MM.1S (cell line): ENCODE results near the gene CTSE.

Experiments
- DNase-seq: peaks from one replicate; pipeline ENCODE4 v3.0.0-alpha.2; 2015
- H2AFZ ChIP-seq: fragments of 300-600 bp; sonication (generic); 2 replicates; pipeline ENCODE4 v1.6.0; 2016; ENCODE audit warnings: antibody characterized with exemption, low read length
- H3F3A ChIP-seq: fragments of 300-600 bp; sonication (generic); 2 replicates; pipeline ENCODE4 v1.6.1; 2016; ENCODE audit warnings: mild to moderate bottlenecking, antibody characterized with exemption, low read length, moderate library complexity, mixed read lengths; ENCODE audit not compliant: insufficient read depth
- H3K27ac ChIP-seq: fragments of 300-600 bp; sonication (generic); 2 replicates; pipeline ENCODE4 v1.5.1; 2016; ENCODE audit warnings: mild to moderate bottlenecking, low read length
- H3K27me3 ChIP-seq: fragments of 300-600 bp; sonication (generic); replicated peaks from 2 replicates; pipeline ENCODE4 v1.6.0; 2016; ENCODE audit warnings: low read length; ENCODE audit not compliant: insufficient read depth
- H3K36me3 ChIP-seq: fragments of 300-600 bp; sonication (generic); replicated peaks from 2 replicates; pipeline ENCODE4 v1.6.1; 2016; ENCODE audit warnings: mild to moderate bottlenecking, low read length, mixed read lengths; ENCODE audit not compliant: insufficient read depth
- H3K4me1 ChIP-seq: fragments of 300-600 bp; sonication (generic); 2 replicates; pipeline ENCODE4 v1.6.1; 2016; ENCODE audit warnings: low read length, mixed read lengths
- H3K4me2 ChIP-seq: fragments of 300-600 bp; sonication (generic); 2 replicates; pipeline ENCODE4 v1.6.0; 2016; ENCODE audit warnings: low read depth, low read length
- H3K4me3 ChIP-seq: fragments of 300-600 bp; sonication (generic); 2 replicates; pipeline ENCODE4 v1.5.1; 2016; ENCODE audit warnings: low read length, mixed read lengths
- H3K79me2 ChIP-seq: fragments of 300-600 bp; sonication (generic); 2 replicates; pipeline ENCODE4 v1.6.1; 2016; ENCODE audit warnings: mixed run types, low read length, mixed read lengths
- H3K9ac ChIP-seq: fragments of 300-600 bp; sonication (generic); 2 replicates; pipeline ENCODE4 v1.6.1; 2016; ENCODE audit warnings: low read length, mixed read lengths
- H3K9me2 ChIP-seq: fragments of 300-600 bp; sonication (generic); replicated peaks from 2 replicates; pipeline ENCODE4 v1.6.1; 2016; ENCODE audit warnings: mild to moderate bottlenecking, low read length, mixed read lengths; ENCODE audit not compliant: insufficient read depth
- H3K9me3 ChIP-seq: fragments of 300-600 bp; sonication (generic); replicated peaks from 2 replicates; pipeline ENCODE4 v1.6.1; 2016; ENCODE audit warnings: mild to moderate bottlenecking, low read length, mixed read lengths; ENCODE audit not compliant: insufficient read depth
- H4K20me1 ChIP-seq: fragments of 300-600 bp; sonication (generic); 2 replicates; pipeline ENCODE4 v1.6.1; 2016; ENCODE audit warnings: mild to moderate bottlenecking, low read length, moderate library complexity, mixed read lengths; ENCODE audit not compliant: insufficient read depth
- CTCF ChIP-seq: fragments of 300-600 bp; sonication (generic); IDR thresholded peaks from 2 replicates; pipeline ENCODE4 v1.5.1; 2016; ENCODE audit warnings: antibody characterized with exemption, low read length, mixed read lengths
- EZH2 ChIP-seq: fragments of 300-600 bp; sonication (generic); optimal IDR thresholded peaks from 2 replicates; pipeline ENCODE3; 2017; ENCODE audit warnings: low read depth, mild to moderate bottlenecking, antibody characterized with exemption, low read length, mixed read lengths
- EZH2phosphoT487 ChIP-seq: fragments of 300-600 bp; sonication (generic); IDR thresholded peaks from 2 replicates; pipeline ENCODE4 v1.6.1; 2018; ENCODE audit warnings: antibody characterized with exemption, low read length

CTSE gene

GRCh38 chr1:205972491-205973168 lies 51.1 kb downstream of the CTSE start:
- H3K36me3 ChIP-seq = no peaks in the 10 kb centered on the region
- no peaks in the 10 kb centered on the region for H3K4me1 ChIP-seq
- H3K4me2 ChIP-seq = no peak overlapping the region
- no peak overlapping the region for H3K9ac ChIP-seq
- no peak for TF ChIP-seq EZH2phosphoT487
- no peak for TF ChIP-seq CTCF
- no peak for TF ChIP-seq EZH2
- no peak overlapping the region for H3K4me3 ChIP-seq
- H3F3A ChIP-seq = no peaks in the 10 kb centered on the region
- DNase-seq = no peak
- no peak overlapping the region for H3K27ac ChIP-seq
- H3K9me2 ChIP-seq = no peaks in the 10 kb centered on the region
- no peaks in the 10 kb centered on the region for H4K20me1 ChIP-seq
- H2AFZ ChIP-seq = no peak overlapping the region
- no peaks in the 10 kb centered on the region for H3K79me2 ChIP-seq
- no peaks in the 10 kb centered on the region for H3K27me3 ChIP-seq
- H3K9me3 ChIP-seq = no peaks in the 10 kb centered on the region

GRCh38 chr1:205972081-205972480 lies 51.6 kb downstream of the CTSE start:
- Histone ChIP-seq H3K36me3 (no peaks in the 10 kb centered on the region), H3K4me1 (no peaks in the 10 kb centered on the region), H3K27ac (no peak overlapping the region), H3K4me3 (no peak overlapping the region), H3K4me2 (no peak overlapping the region), H2AFZ (no peak overlapping the region), H4K20me1 (no peaks in the 10 kb centered on the region), H3K79me2 (no peaks in the 10 kb centered on the region), H3K9me3 (no peaks in the 10 kb centered on the region), H3K9me2 (no peaks in the 10 kb centered on the region), H3F3A (no peaks in the 10 kb centered on the region), H3K9ac (no peak overlapping the region), H3K27me3 (no peaks in the 10 kb centered on the region)
- TF ChIP-seq EZH2phosphoT487 (no peak), CTCF (no peak), EZH2 (no peak)
- no peak for DNase-seq

- no peaks in the 10 kb centered on the region for H3K9me3 ChIP-seq
- H3K4me2 ChIP-seq = no peak overlapping the region
- no peaks in the 10 kb centered on the region for H3K79me2 ChIP-seq
- no peak for DNase-seq
- no peaks in the 10 kb centered on the region for H3K36me3 ChIP-seq
- H3K4me3 ChIP-seq = no peak overlapping the region
- TF ChIP-seq CTCF = no peak
- no peak for TF ChIP-seq EZH2phosphoT487
- TF ChIP-seq EZH2 = no peak
- H3F3A ChIP-seq = no peaks in the 10 kb centered on the region
- H3K4me1 ChIP-seq = no peaks in the 10 kb centered on the region
- H3K9ac ChIP-seq = no peak overlapping the region
- no peak overlapping the region for H3K27ac ChIP-seq
- no peak overlapping the region for H2AFZ ChIP-seq
- no peaks in the 10 kb centered on the region for H3K9me2 ChIP-seq
- no peaks in the 10 kb centered on the region for H4K20me1 ChIP-seq
- no peaks in the 10 kb centered on the region for H3K27me3 ChIP-seq
Observed at GRCh38 chr1:205971082-205971481, 52.6 kb downstream of the CTSE start.
